AG04450 (cell line): ENCODE data around the gene BANP. TPM values are rescaled to one million over a fixed set of nuclear protein-coding genes. Genes with fewer than 3 reads are reported as not detected.

Experiments
- CTCF ChIA-PET: fragments of 300-600, 350-600 bp; formaldehyde crosslinking; extraction: SDS; loops from one replicate; lab custom pipeline; 2022; ENCODE audit warnings: antibody characterized with exemption, inconsistent platforms; lab: Charles Lee
- POLR2A ChIA-PET: fragments of 350-600 bp; formaldehyde crosslinking; extraction: SDS; loops from one replicate; lab custom pipeline; 2021; ENCODE audit warnings: antibody characterized with exemption, inconsistent platforms; lab: Yijun Ruan, JAX
- DNase-seq: peaks from one replicate; pipeline ENCODE4 v3.0.0-alpha.2; 2011; ENCODE audit warnings: low read depth, low spot score
- H3K27ac ChIP-seq: one replicate; pipeline ENCODE4 v1.5.1; 2012; ENCODE audit warnings: low read depth, low read length, control low read depth
- H3K27me3 ChIP-seq: one replicate; pipeline ENCODE4 v1.6.0; 2012; ENCODE audit warnings: low read length; ENCODE audit not compliant: control insufficient read depth, insufficient read depth
- H3K4me3 ChIP-seq: 2 replicates; pipeline ENCODE4 v1.5.1; 2011; ENCODE audit warnings: mild to moderate bottlenecking, low read depth, low read length, control low read depth
- H3K9me3 ChIP-seq: 2 replicates; pipeline ENCODE4 v1.5.1; 2012; ENCODE audit warnings: low read length; ENCODE audit not compliant: control insufficient read depth, insufficient read depth
- CTCF ChIP-seq: IDR thresholded peaks from 2 replicates; pipeline ENCODE4 v1.5.1; 2011; ENCODE audit warnings: low read depth, low read length, control low read depth, inconsistent platforms
- polyA plus RNA-seq: library from polyadenylated mRNA; depleted of rRNA; stranded (reverse); fragments of >200 nt; gene quantifications from 2 replicates; pipeline ENCODE4 v1.2.3, GENCODE V29; 2011

Gene BANP
- polyA plus RNA-seq, 1 experiment: 18.6 TPM

- POLR2A ChIA-PET: no interaction called here
- no peak overlapping the region for H3K27ac ChIP-seq
- no peak overlapping the region for H3K4me3 ChIP-seq
- no peaks in the 10 kb centered on the region; the same call in 1 of the 2 replicates for H3K9me3 ChIP-seq
- no peaks in the 10 kb centered on the region for H3K27me3 ChIP-seq
- CTCF ChIA-PET: no interaction called here
- TF ChIP-seq CTCF: no peak
- DNase-seq: no peak
These were observed 52.1 kb downstream of the BANP start for GRCh38 chr16:88003316-88003715.

DNA sequence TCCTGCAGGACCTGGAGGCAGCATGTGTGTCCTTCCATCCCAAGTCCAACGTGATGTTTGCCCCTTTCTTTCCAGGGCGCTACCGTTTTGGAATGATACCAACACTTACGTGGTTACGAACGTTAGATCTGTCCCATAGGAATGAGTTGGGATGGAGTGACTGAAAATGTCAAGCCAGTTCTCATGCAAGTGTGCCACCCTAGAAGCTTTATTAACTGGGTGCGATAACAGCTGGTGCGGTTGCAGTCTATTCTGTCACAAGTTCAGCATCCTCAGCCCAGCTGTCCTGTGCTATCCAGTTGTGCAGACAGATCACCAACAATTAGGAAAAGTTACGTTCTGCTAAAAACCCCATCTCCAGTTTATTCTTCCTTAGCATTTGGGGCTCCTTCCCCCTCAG is 52.5 kb downstream of the BANP start:
- H3K27ac ChIP-seq: no peak overlapping the region
- no peaks in the 10 kb centered on the region for H3K27me3 ChIP-seq
- H3K9me3 ChIP-seq: no peaks in the 10 kb centered on the region; the same call in 1 of the 2 replicates
- H3K4me3 ChIP-seq: no peak overlapping the region
- TF ChIP-seq CTCF: no peak
- DNase-seq: no peak
- CTCF ChIA-PET: no interaction called here
- POLR2A ChIA-PET: no interaction called here

DNA sequence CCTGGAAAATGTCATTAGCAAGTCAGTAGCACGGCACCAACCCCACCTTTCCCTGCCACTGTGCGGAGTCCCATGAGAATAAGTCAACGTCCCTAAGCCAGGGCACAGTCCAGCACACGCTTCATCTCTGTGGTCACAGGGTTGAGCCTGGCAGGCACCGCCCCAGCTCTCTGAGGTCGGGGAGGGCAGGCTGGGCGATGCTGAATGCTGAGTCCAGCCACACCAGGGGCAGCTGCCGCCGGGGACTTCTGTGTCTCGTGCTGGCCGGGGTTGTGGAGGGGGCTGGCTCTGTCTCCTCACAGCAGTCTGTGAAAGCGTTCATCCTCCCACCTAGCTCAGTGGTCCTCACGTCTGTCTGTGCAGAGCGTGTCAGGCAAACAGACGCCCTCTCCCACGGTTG is 53.2 kb downstream of the BANP start:
- Histone ChIP-seq H3K27me3 (no peaks in the 10 kb centered on the region), H3K27ac (no peak overlapping the region), H3K9me3 (no peaks in the 10 kb centered on the region), H3K4me3 (no peak overlapping the region)
- ChIA-PET POLR2A (no interaction called here), CTCF (no interaction called here)
- TF ChIP-seq CTCF: no peak
- no peak for DNase-seq

DNA sequence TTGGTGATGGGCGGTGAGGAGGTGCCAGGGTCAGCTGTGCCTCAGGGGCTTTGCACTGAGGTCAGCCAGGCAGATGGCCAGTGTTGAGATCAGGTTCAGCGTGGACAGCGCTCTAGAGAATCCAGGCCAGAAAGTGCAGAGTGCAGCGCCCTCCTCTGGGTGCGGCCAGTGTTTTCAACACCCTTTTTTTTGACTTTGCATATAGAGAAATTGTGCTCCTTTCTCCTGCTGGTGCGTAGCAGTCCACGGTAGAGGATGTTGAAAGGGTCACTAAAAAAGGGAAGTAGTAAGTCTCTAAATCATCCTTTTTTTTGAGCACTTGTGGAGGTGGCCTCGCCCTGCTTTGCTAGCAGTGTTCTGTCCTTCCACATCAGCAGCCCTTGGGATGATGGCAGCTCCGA is 53.9 kb downstream of the BANP start:
- ChIA-PET POLR2A (no interaction called here), CTCF (no interaction called here)
- Histone ChIP-seq H3K4me3 (no peak overlapping the region), H3K27ac (no peak overlapping the region), H3K9me3 (no peaks in the 10 kb centered on the region), H3K27me3 (no peaks in the 10 kb centered on the region)
- DNase-seq: no peak
- peak; percentile 25; the same call in 1 of the 2 replicates for TF ChIP-seq CTCF

- ChIA-PET CTCF (interaction anchor here (0.7 kb wide), 1 partner anchor 520 kb away, joined by 4 read pairs; no protein-coding TSS in a partner anchor), POLR2A (no interaction called here)
- Histone ChIP-seq H3K27ac (no peak overlapping the region), H3K27me3 (no peaks in the 10 kb centered on the region), H3K4me3 (no peak overlapping the region), H3K9me3 (no peaks in the 10 kb centered on the region; the same call in 1 of the 2 replicates)
- DNase-seq: no peak
- no peak for TF ChIP-seq CTCF
These were observed 54.7 kb downstream of the BANP start for GRCh38 chr16:88005968-88006367.
